ENCODE measurements around the gene EPS15.
"Not testable (repeated sequence)": the region's sequence is repeated elsewhere in the genome, so short reads cannot be mapped to it uniquely, and the experiment has no call there.

Gene EPS15

GRCh38 chr1:51542158-51542953, 23.3 kb upstream of the EPS15 start:
- no peak for DNase-seq

DNA sequence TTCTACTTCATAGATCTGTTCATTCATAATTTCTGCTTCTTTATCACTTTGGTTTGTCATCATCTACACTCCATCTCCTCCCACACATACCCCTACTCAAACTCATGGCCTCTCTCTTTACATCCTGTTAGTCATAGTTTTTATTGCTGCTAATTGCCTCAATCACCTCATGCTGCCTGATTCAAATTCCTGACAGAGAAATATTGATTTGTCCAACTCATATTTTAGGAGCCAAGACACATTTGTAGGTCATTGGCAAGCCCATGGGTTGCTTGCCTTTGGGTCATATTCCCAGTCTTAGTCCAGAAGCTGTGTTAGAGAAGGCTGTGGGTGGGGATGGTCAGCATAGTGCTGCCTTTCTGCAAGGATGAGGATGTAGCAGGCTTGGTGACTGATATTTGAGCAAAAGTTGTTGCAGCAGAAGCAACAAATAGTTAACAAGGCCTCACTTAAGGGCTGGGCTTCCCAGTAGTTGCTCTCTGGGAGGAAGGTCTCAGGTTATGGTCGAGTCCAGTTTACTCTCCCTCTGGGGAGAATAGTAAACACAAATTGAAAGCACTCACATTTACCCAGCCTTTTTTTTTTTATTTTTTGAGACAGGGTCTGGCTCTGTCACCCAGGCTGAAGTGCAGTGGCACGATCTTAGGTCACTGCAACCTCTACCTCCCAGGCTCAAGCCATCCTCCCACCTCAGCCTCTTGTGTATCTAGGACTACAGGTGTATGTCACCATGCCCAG, 22.4 kb upstream of the EPS15 start:
- DNase-seq, result no peak

DNA sequence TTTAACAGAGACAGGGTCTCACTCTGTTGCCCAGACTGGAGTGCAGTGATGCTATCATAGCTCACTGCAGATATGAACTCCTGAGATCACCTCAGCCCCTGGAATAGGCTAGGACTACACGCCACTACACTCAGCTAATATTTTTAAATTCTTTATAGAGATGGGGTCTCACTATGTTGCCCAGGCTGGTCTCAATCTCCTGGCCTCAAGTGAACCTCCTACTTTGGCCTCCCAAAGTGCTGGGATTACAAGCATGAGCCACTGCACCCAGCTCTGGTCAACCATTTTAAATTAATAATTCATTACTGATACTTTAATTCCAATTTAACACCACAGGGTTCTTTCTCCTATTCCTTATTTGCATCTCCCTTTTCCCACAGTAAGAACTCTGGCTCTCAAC, 18.5 kb upstream of the EPS15 start:
- DNase-seq, result no peak

DNA sequence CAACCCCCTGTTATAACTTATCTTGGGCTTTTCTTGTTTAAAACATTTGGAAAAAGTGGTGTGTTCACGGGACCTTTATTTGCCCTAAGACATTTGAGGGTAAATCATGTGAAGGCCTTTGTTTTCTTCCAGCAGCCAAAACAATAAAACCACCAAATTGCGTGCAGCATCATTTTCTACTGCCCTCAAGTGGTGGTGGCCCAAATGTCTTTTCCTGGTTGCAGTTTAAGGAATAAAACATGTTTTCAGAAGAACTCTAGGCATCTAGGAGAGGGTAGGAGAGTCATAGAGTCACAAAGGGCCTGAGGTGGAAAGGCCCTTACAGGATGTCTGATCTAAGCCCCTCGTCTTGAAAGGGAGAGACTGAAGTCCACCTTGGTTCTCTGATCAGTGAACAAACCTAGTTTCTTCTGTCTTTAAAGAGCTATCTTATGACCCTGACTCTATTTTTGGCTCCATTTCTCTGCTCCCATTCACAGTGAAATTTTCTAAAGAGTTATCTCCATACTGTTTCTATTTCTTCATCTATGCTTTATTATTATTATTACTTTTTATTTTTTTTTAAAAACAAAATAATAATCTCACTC, 16.0 kb upstream of the EPS15 start:
- DNase-seq, result no peak

GRCh38 chr1:51534447-51534846, 15.4 kb upstream of the EPS15 start:
- no peak for DNase-seq

DNA sequence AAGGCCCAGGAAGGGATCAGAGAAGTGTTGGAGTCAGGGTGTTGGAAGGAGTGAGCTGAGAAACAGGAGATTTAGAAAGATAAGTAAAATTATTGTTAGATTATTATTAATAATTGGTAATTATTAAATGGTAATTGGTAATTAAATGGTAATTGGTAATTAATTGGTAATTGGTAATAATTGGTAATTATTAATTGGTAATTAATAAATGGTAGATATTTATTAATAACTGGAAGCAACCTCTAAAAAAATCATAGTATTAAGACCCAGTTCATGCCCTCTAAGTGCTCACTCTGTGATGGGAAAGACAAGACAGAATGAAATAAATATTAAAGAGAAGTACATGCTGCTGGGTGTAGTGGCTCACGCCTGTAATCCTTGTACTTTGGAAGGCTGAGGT, 13.8 kb upstream of the EPS15 start:
- DNase-seq, result no peak

DNA sequence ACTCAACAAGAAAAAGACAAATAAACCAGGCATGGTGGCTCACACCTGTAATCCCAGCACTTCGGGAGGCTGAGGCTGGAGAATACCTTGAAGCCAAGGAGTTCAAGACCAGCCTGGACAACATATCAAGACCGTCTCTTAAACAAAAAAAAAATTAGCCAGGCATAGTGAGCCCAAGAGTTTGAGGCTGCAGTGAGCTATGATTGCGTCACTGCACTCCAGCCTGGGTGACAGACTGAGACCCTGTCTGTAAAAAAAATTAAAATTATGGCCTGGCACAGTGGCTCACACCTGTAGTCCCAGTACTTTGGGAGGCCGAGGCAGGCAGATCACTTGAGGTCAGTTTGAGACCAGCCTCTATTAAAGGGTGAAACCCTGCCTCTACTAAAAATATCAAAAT, 11.4 kb upstream of the EPS15 start:
- not testable (repeated sequence) for DNase-seq

DNA sequence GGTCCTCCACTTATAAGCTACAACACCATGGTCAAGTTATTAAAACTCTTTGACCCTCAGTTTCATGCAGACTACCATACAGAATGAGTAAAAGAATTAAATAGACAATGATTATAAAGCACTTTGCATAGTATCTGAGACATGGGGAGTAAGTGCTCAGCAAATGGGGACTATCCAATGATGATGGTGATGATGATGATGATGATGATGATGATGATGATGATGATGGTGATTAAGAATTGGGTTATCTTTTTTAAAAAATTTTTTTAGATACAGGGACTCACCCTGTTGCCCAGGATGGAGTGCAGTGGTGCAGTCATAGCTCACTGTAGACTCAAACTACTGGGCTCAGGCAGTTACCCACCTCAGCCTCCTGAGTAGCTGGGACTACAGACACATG, 8.1 kb upstream of the EPS15 start:
- no peak for DNase-seq

- no peak for DNase-seq
These were observed 7.2 kb upstream of the EPS15 start for GRCh38 chr1:51526248-51526647.

- no peak for DNase-seq
These were observed 6.2 kb upstream of the EPS15 start for GRCh38 chr1:51525295-51525694.

GRCh38 chr1:51524817-51525216, 5.8 kb upstream of the EPS15 start:
- DNase-seq, result no peak

- no peak for DNase-seq
These were observed 4.9 kb upstream of the EPS15 start for GRCh38 chr1:51523931-51524330.

- DNase-seq, result no peak
These were observed 1.7 kb upstream of the EPS15 start for GRCh38 chr1:51520700-51521248.

DNA sequence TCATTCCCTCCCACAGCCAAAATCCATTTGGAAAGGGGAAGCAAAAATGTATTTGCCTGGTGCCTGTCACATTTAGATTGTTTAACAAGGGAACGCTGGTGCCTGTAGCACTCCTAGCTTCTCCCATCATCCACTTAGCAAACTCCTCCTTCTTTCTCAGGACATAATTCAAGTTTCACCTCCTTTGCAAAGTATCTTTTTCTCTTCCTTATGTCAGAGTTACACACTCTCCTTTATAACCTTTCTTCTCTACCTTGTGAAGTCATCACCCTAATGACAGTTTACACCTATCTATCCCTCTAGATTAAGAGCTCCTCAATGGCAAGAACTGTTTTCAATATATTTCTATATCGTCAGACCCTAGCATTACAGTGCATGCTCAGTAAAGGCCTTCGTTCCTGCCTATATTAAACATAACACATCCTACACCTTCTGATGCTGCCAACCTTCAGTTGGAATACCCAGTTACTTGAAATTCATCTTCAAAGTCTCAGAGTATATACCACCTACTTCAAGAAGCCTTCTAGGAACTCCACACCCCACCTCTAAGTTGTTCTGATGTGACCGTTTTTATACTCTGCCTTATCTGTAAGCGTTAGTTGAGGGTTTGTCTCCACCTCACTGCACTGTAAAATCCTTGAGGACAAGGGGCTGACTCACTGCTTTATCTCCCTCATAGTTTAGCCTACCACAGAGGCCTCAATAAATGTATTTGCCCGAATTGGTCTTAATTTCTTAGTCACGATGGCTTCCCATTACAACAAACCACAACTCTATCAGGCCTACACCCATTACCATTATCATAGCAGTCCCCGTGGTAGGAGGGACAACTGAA, 1.0 kb upstream of the EPS15 start:
- no peak for DNase-seq

DNA sequence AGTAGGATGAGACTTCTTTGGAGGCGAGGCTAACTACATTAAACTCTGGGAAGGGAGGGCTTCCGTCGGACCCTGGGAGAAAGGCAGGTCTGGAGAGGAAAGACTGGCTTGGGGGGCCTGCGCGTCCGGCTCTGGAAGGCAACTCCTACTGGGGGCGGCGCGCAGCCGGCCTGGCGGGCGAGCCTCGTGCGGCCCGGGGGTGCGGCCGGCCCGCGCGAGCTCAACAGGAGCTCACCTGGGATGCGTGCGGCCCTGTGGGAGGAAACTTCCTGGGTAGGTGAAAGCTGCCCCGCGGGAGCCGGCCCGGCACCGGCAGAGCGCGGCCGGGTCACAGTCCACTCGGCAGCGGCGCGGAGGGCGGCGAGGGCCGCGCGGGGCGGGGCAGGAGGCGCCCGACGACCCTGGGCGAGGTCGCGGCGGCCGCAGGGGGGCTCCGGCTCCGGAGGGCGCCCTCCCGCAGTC, 449 bp downstream of the EPS15 start:
- DNase-seq, result no peak

GRCh38 chr1:51518033-51518585, 957 bp downstream of the EPS15 start:
- DNase-seq, result no peak

GRCh38 chr1:51517361-51518032, 1.6 kb downstream of the EPS15 start:
- DNase-seq, result no peak

DNA sequence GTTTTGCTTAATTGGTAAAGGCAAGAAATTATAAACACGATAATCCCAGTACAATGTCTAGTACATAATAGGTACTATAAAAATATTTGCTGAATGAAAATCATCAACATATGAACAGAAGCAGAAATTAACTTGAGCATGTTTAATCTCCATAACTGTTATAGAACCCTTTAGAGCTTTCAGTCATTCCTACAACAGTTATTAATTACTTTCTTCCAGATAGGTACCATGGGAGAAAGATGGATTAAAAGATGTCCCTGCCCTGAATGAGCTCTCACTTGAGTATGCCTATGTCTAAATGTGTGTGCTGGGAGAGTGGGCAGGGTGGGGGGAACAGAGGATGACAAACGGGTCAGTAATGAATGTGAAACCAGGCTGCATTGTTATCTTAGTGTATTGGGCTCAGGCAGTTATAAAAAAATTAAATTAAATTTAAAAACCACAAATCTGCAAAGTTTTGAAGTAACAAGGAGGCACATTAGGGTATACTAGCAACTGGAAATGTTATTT, 2.4 kb downstream of the EPS15 start:
- DNase-seq, result no peak

- DNase-seq, result no peak
These were observed 3.0 kb downstream of the EPS15 start for GRCh38 chr1:51515982-51516648.

DNA sequence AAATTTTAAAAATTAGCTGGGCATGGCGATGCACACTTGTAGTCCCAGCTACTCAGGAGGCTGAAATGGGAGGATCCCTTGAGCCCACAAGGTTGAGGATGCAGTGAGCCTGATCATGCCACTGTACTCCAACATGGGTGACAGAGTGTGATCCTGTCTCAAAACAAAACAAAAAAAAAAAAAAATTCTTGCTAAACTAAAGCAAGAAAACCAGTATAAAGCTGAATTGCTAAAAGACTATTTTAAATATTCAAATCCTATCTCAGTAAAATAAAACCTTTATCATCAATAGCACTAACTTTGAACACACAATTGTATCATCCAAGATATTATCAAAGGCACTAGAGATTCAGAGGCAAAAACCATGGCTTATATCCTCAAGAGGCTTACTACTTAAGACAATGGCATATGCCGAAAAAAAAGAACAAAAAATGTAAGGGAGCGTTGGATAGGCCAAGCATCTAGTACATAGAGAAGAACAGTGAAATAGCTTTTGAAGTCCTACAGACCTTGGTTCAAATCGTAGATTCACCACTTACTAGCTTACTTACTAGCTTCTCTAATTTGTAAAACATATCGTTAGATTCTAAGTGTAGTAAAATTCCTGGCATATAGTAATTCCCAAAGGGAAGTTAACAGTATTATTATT, 3.6 kb downstream of the EPS15 start:
- no peak for DNase-seq
